AG10803 (cell line): ENCODE measurements around the gene DLGAP1.
A peak's percentile ranks its signal among the peaks of the same experiment; 100 is the strongest.

ENCODE experiments used
- DNase-seq: peaks from one replicate; pipeline ENCODE4 v3.0.0; 2010; ENCODE audit warnings: low read depth
- H3K4me3 ChIP-seq: 2 replicates; pipeline ENCODE4 v1.5.1; 2011; ENCODE audit warnings: mild to moderate bottlenecking, low read length, control low read depth
- CTCF ChIP-seq: conservative IDR thresholded peaks from 2 replicates; pipeline ENCODE4 v1.5.1; 2011; ENCODE audit warnings: mild to moderate bottlenecking, low read length, control low read depth, inconsistent platforms

DLGAP1 gene

DNA sequence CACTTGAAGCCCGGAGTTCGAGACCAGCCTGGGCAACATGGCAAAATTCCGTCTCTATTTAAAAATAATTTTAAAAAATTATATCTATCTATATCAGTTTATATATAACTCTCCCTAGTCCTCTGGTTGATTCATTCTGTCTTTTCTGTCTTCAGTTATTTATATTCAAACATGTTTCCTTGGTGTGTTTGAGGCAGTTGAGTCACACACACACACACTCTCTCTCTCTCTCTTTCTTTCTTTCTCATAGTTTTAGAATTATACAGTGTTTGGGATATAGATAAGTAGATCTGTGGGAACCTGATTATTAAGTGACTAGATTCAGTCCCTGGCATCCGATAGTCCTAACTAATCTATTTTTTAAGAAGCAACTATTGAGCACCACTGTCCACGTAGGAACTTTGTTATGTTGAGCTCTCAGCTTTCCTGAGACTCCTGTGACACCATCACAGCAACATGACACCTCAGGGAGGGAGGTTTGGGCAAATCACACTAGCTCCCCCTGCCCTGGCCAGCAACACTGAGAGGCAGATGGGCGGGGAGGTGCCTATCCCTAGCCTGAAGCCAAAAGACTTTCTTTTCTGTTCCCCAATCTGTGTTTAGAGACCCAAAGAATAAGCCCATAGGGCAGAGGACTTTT lies 482.7 kb downstream of the DLGAP1 start:
- H3K4me3 ChIP-seq, result no peak overlapping the region
- no peak for DNase-seq
- no peak for TF ChIP-seq CTCF

GRCh38 chr18:3970929-3971328 lies 484.2 kb downstream of the DLGAP1 start:
- no peak; the same call in 1 of the 2 replicates for TF ChIP-seq CTCF

DNA sequence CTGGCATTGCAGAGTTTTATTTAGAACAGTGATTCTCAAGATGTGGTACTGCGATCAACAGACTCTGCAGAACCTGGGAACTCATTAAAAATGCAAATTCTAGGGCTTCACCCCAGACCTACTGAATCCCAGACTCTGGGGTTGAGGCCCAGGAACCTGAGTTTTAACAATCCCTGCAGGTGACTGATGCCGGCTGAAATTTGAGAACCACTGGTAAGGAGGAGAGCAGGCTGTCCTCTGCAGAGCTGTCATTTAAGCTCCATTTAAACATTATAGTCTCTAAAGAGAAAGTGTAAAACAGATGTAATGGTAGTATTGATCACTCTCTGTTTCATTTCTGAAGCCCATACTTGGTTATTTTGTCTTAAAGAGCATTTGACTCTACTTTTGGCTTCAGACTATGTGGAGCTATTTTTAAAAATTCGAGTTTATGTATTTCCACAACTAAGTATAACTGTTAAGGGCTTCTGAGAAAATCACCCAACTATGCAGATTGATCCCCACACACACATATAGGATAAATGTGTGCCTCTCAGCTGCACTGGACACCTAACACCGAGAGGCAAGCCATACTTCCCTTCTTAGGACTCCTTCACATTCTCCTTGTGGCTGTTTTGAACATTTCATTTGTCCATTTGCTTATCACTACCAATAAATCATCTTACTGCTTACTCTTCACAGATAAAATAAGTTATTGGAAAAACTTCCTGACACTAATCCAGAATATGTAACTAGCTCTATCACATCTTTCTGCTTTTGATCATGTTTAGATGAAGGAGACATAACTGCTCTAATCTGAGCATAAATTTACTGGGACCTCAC lies 487.5 kb downstream of the DLGAP1 start:
- no peak overlapping the region for H3K4me3 ChIP-seq
- TF ChIP-seq CTCF, result no peak
- no peak for DNase-seq

More at GRCh38 chr18:3970929-3971328, 484.2 kb downstream of the DLGAP1 start:
- H3K4me3 ChIP-seq, result no peak overlapping the region
- DNase-seq, result no peak

- no peak for TF ChIP-seq CTCF
- no peak overlapping the region for H3K4me3 ChIP-seq
- DNase-seq, result peak; percentile 45
These were observed 488.3 kb downstream of the DLGAP1 start for GRCh38 chr18:3966642-3967358.

DNA sequence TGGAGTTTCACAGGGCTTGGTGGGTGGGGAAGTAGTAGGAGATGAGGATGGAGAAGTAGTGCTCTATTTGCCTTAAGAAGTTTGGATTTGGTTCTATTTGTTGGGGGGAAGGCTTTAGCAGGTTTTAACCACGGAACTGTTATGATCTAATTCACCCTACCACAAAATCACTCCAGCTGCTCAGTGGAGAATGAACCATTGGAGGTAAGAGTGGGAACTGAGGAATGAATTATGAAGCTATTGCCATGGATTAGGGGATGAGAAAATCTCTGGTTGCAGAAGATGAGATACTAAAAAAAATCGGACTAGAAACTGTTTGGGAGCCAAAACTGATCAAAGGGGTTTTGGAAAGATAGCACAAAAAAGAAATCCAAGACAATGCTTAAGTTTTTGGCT lies 488.9 kb downstream of the DLGAP1 start:
- no peak overlapping the region for H3K4me3 ChIP-seq
- DNase-seq, result no peak
- no peak for TF ChIP-seq CTCF

DNA sequence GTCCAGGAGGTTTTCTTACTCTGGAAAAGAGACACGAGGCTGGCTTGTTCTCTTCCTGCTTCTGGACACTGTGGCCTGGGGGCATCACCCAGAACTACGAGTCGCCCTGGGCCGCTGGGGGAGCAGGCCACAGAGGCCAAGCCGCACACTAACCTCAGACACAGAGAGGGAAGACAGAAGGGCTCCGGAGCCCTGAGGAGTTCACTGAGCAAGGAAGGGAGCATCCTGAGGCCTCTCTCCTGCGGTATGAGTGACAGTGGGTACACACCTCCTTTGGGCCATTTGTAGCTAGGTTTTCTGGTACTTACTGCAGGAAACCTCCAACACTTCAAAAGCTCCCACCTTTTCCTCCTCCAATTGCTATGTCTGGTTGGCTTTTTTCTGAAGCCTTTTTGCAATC lies 494.1 kb downstream of the DLGAP1 start:
- H3K4me3 ChIP-seq, result no peak overlapping the region
- no peak for DNase-seq
- no peak for TF ChIP-seq CTCF
